Activated CD4-positive, CD25-positive, alpha-beta regulatory T cell treated with anti-CD3 and anti-CD28 coated beads, Interleukin-2, amount 50 U/mL, for 24 hours (primary cell): ENCODE results near the gene CLMP.

Experiments
- ATAC-seq, 2 donors: fragments of 150-1000 bp; cut with Tn5 transposase; one replicate each; pipeline ENCODE4 v1.10.0; 2021; ENCODE audit warnings: mild to moderate bottlenecking in 1 of 2, moderate library complexity in 1 of 2

CLMP gene

GRCh38 chr11:123195188-123196059 is at the start of gene CLMP:
Gene CLMP (minus strand): TSS chr11:123195248. CDS start chr11:123194940, 308 bp downstream.
- peak in 1 of 2 donors; percentile 25 for ATAC-seq

GRCh38 chr11:123241874-123242543 is 47.0 kb upstream of the CLMP start:
- no peak for ATAC-seq

GRCh38 chr11:123241294-123241693 is 46.2 kb upstream of the CLMP start:
- ATAC-seq: no peak

- ATAC-seq: no peak
These were observed 44.4 kb upstream of the CLMP start for GRCh38 chr11:123239191-123240150.

- ATAC-seq: no peak
These were observed 43.2 kb upstream of the CLMP start for GRCh38 chr11:123238297-123238696.

GRCh38 chr11:123236879-123237278 is 41.8 kb upstream of the CLMP start:
- no peak for ATAC-seq

- no peak for ATAC-seq
These were observed 40.7 kb upstream of the CLMP start for GRCh38 chr11:123235656-123236261.

- ATAC-seq: peak in 1 of 2 donors; percentile 29
These were observed 40.1 kb upstream of the CLMP start for GRCh38 chr11:123235117-123235655.

GRCh38 chr11:123233975-123234334 is 38.9 kb upstream of the CLMP start:
- no peak for ATAC-seq

GRCh38 chr11:123233280-123233974 is 38.4 kb upstream of the CLMP start:
- ATAC-seq: peak; percentile 75 to 84

GRCh38 chr11:123231777-123232176 is 36.7 kb upstream of the CLMP start:
- ATAC-seq: no peak

GRCh38 chr11:123231256-123231655 is 36.2 kb upstream of the CLMP start:
- ATAC-seq: no peak

- ATAC-seq: no peak
These were observed 35.3 kb upstream of the CLMP start for GRCh38 chr11:123230346-123230745.

- no peak for ATAC-seq
These were observed 33.6 kb upstream of the CLMP start for GRCh38 chr11:123228496-123229163.

GRCh38 chr11:123227763-123228495 is 32.9 kb upstream of the CLMP start:
- no peak for ATAC-seq

- ATAC-seq: no peak
These were observed 26.5 kb upstream of the CLMP start for GRCh38 chr11:123221584-123221983.

GRCh38 chr11:123221096-123221561 is 26.1 kb upstream of the CLMP start:
- ATAC-seq: no peak

GRCh38 chr11:123219066-123219690 is 24.1 kb upstream of the CLMP start:
- no peak for ATAC-seq

GRCh38 chr11:123218451-123218850 is 23.4 kb upstream of the CLMP start:
- ATAC-seq: no peak

GRCh38 chr11:123217897-123218296 is 22.8 kb upstream of the CLMP start:
- ATAC-seq: no peak
